HG02759 (cell line): ENCODE results near the gene POT1.
A peak's percentile ranks its signal among the peaks of the same experiment; 100 is the strongest.

Source experiments
- ATAC-seq: cut with Tn5 transposase; IDR thresholded peaks from one replicate; pipeline ENCODE4 v1.9.1; 2021; ENCODE audit warnings: mild to moderate bottlenecking, moderate library complexity; ENCODE audit not compliant: unreplicated experiment

Gene POT1

DNA sequence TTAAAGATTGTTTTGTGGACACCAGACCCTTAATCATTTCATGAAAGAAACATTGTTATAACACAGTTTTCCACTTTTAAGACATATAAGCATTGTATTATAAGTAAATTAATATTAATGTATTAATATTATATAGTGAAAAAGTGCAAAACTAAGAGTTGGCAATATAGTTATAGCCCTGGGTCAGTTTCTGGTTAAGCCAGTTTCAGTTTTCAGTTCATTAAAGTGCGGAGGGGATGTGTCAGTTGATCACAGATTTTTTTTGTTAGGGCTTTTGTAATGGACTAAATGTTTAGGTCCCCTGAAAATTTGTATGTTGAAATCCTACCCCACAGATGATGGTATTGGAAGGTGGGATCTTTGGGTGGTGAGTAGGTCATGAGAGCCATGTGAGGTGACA lies 118.3 kb downstream of the POT1 start:
- no peak for ATAC-seq

DNA sequence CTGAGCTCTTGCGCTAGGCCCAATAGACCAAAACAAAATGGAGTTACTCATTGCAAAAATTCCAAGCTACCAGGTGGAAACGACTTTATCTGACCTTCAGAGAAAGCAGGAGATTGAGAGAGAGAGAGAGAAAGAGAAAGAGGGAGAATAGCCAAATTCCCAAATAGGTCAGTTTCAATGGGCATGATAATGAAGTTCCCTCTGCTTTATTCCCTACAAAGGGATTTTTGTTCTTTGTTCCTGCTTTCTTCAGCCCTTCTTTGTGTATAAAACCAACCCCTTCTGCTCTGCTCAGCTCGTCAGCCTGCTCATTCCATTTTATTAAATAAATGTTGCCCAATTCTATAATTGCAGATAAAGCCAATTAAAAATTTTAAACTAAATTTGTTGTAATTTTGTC lies 119.0 kb downstream of the POT1 start:
- ATAC-seq, result no peak

DNA sequence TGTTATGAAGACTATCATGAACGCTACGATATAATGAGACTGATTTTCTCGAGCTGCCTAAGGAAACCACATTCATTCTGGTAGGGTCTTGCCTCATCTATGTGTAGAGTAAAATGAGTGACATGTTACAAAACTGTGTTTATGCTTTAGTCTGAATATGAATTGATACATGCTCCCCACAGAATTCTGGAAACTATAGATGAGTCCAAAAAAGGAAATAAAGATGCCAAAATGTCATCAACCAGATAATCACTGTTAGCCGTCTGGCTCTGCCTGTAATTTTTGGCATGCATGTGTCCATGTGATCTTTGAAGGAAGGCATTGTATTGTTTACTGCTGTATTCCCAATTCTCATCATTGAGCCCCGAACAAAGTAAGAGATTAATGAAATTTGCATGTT lies 121.4 kb downstream of the POT1 start:
- no peak for ATAC-seq

DNA sequence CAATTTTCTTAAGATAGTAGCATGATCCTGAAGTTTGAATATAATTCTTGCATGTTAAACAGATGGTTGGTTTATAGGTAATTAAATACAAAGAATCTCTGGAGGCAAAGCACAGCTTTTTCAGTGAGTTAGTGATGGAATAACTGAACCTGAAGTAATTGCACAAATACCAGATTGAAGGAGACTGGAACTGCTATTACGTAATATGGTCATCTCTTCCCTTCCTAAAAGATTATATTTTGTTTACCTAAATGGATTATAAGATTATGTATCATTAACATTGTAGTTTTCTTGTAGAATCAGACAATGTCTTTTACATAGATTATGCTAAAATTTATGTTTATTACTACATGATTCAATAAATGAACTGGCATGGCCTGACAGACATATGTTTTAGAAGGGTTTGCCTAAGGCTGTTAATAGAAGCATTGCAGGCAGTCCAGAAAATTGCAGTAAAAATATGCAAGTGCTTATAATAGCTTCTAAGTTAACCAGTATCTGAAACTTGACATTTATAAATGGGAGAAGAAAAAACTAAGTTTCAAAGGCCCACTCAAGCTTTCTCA lies 128.2 kb downstream of the POT1 start:
- no peak for ATAC-seq

DNA sequence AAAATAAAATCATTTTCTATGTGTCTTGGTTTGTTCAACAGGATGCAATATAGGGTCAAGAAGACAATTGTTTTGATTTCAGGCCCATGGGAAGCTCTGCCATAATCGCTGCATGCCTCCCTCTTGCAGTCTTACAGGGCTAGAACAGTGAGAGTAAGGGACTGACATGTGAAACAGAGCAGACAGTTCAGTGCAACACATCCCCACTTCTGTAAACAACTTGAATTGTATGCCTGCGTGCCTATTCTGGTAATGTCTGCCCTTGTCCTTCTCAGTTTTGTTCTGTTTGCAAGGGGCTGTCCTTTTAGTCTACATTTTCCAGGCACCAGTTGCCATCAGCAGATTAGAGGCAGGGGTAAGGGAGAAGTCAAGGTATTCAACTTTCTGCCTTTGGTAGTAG lies 129.2 kb downstream of the POT1 start:
- ATAC-seq, result no peak

DNA sequence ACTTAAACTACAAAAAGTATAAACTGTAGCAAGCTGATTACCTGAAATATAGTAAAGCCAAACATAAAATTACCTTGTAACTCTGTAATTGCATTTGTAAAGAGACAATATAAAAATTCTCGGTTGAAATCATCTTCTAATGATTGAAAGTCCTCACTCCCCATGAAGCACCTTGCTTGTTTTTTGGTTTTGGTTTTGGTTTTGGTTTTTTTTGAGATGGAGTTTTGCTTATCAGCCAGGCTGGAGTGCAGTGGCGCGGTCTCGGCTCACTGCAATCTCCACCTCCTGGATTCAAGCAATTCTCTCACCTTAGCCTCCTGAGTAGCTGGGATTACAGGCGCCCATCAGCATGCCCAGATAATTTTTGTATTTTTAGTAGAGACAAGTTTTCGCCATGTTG lies 130.2 kb downstream of the POT1 start:
- no peak for ATAC-seq

DNA sequence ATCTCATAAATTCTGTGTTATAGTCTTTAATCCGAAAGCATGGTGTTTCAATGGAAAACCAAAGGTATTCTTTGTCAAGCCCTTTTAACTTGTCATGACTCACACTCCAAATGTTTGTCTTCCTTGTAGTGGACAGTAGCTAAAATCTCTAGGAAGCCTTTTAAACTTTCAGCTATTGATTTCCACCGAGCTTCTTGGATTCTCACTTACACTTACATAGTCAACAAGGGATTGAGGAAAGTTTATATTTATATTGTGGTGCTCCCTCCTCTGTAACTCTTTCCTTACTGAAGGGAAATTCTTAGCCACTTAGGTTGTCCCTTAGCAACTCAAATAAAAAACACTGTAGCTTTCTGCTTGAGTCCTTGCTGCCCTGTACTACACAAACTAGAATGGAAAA lies 132.9 kb downstream of the POT1 start:
- no peak for ATAC-seq

DNA sequence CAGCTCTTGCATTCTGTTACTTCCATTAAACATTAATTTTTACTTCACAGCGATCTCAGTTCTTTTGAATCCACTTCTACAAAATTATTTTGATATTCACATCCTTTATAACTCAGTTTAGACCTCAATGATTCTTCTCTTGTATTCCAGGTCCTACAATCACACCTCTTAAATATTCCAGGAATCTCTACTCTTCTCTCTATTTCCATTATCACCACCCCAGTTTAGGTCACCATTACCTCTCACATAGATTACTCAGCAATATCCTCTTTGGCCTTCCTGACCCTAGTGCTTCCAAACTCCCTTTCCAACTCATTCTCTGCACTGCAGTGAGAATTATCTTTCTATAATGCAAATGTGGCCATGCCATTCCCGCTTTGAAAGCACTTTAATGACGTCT lies 136.9 kb downstream of the POT1 start:
- no peak for ATAC-seq

DNA sequence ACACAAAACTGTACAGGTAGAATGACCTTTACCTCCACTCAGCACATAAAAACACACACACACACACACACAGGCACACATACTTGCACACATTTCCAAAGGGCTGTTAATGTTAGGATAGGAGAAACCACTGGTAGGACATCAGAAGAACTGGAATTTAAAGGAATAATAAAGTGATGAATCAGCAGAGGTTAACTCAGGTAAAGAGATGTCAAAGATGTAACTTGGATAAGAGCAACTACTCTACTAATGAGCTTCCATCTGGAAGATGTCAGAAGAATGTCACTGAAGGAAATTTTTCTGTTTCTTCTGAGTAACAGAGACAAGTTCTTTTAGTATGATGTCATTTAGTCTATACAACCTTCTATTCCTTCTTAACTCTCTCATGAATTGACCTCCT lies 137.6 kb downstream of the POT1 start:
- no peak for ATAC-seq

DNA sequence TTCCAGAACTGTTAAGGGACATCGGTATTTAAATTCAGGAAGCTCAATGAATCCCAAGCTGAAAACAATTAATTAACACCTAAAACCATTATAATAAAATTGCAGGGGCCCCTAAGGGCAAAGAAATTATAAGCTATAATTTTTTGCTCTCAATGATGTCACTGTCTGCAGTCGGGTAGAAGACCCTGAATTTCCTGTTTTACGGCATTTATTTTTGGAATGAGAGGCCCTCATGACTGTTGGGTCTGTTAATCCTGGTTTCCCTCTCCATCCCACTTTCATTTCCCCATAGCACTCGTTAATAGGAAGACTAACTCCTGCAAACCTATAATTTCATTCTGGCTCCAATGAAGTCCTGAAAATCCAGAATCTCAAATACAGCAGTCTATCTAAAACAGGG lies 138.2 kb downstream of the POT1 start:
- ATAC-seq, result no peak

DNA sequence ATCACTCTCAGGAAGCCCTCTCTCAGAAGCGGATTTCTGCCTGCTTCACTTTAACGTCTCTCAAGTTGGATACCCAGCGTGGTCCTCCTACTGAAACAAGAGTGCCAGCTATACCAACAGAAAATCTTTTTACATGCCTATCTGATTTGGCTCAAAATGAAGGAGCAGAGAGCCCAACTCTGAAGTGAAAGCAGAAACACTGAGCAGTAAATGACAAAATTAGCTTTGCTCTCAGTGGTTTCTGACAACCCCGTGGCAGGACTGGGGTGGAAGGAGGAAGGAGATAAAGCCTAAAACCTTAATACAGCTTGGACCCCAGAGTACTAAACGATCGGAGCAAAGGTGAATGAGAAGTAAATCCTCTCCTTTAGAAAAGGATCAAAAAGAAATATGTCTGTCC lies 139.0 kb downstream of the POT1 start:
- ATAC-seq, result no peak

DNA sequence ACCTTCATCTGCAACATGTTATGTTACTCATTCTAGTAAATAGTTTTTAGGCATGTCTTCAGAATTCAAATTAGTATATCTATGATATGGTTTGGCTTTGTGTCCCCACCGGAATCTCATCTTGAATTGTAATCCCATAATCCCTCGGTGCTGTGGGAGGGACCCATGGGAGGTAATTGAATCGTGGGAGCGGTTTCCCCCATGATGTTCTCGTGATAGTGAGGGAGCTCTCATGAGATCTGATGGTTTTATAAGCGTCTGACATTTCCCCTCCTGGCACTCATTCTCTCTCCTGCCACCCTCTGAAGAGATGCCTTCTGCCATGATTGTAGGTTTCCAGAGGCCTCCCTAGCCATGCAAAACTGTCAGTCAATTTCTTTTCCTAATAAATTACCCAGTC lies 143.6 kb downstream of the POT1 start:
- no peak for ATAC-seq

DNA sequence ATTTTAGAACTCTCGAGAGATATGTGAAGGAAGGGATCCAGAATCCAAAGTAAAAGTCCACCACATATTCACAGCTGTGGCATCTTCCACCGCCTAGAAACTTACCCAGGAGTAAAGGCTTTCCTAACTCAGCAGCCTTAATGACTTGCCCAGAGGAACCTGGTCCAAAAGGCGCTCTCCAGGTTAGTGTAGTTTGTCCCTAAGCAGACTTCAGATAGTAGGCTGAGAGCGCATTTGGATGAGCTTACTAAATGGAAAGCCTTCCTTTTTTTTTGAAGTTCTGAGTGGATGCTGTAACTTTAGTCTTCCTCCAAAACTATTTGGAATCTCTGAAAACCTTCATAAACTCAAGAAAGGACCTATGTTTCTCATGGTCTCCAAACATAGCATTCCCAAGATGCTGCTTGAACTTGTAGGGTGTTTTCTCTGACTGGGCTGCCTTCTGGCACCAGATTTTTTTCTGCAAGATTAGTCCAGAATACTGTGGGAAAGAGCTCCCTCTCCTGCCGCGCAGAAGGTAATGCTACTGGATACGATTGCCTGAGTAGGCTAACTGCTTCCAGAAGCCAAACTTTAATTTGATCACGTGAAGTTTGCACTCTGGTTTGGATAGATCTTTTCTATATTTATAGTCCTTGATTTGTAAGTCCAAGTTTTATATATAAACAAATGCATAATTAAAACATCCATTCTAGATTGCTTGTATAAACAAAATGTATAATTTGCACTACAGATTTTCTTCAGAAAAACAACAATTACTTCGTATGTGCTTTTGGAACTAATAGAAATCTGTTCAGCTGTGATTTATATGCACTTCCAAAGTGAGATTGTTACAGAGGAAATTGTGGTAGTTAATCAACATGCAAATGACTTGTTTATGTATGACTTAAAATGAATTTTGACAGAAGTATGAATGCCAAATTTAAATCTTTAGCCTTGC lies 144.5 kb downstream of the POT1 start:
- ATAC-seq, result peak; percentile 85

DNA sequence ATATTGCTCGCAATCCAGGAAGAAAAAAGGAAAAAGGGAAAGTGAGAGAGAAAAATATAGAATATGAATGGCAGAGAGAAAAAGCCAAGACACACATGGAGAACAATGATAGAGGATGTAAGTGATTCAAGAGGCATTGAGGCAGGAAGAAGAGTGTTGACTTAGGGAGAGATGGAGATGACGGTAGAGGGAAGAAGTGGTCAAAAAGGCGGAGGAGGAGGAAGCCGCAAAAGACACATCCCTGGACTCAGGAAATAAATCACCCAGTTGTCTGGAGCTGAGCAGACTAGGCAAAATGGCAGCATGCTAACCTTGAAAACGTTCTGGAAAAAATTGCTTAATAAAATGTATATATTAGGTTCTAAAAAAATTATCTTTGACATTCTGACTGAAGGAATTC lies 146.4 kb downstream of the POT1 start:
- ATAC-seq, result no peak

DNA sequence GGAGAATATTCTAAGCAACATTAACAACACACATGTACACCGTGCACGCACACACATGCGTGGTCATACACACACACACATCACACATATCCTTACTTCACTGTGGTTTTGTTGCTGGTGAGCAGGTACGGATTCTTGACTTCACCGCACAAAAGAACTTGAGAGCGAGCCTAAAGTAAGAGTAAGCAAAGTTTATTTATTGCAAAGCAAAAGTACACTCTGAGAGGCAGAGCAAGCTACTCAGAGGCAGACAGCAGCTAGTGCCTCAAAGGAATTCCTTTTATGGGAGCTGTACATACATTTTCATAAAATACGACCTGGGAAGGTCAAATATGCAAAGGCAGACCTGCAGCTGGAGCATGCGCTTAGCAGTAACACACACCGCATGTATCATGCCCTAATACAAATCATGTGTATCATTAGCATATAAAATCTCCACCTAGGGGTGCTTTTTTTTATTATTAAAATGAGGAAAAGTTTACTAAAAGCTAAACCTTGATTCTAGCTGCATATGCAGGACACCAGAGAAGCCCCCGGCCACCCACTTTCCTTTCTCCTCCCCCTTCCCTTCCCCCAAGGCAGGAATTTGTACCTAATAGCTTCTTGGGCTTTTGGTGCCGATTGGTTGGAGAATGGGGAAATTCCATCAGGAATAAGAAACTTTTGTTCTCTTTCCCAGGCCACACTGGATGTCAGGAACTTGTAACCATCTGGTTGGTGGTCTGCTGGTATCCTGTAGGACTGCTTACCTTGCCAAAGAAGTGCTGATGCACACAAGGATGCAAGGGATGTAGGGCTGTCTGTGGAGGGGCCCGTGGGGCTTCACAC lies 147.5 kb downstream of the POT1 start:
- no peak for ATAC-seq

DNA sequence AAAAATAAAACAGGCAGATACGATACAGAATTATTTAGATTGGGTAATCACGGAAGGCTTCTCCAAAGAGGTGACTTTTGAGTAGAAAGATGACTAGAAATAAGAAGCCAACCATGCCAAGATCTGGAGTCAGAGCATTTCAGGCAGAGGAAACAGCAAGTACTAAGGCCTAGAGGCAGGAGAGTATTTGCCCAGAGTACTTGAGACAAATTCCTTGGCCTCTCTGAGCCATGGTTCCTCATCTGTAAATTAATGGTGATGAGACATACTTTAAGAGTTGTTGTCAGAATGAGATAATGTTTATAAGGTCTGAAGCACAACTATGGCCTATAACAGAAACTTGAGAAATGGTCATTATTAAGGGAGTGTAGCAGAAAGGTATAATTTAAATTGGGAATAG lies 148.2 kb downstream of the POT1 start:
- no peak for ATAC-seq

DNA sequence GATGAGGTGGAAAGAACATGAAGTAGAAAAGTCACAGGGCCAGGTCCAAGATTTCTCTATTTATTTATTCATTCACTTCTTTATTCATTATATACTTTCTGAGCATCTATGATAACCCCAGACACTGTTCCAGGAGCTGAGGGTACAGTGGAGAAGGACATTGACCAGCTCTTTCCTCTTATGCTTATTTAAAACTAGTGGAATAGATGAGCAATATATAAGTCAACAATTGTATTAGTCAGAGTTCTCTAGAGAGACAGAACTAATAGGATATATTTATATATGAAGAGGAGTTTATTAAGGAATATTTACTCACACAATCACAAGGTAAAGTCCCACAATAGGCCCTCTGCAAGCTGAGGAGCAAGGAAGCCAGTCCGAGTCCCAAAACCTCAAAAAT lies 149.0 kb downstream of the POT1 start:
- no peak for ATAC-seq

DNA sequence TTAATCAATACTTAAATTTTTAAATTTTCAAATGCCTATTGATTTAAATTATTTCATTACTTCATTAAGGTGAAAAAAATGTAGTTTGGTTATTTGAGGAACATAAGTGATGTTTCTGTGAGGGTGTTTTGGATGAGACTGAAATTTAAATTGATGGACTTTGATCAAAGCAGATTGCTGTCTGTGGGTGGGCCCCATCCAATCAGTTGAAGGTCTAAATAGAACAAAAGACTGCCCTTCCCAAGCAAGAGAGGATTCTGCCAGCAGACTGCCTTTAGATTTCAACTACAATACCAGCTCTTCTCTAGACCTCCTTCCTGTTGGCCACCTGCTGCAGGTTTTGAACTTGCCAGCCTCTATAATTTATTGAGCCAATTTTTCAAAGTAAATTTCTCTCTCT lies 149.6 kb downstream of the POT1 start:
- no peak for ATAC-seq

DNA sequence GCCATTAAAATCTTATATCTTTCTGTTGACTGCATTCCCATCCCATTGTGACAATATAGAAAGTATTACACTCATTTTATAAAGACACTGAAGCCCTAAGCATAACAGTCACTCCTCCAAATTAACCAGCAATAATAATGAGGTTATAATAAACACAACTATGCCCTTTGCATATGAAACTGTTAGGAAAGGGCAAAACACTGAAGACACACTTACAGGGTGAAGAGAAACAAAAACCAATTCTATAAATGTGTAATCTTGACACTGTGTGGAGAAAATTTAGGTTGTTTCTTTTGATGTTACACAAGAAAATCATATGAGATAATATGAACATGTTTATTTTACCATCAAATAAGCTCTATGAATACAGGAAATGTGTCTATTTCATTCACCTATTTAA lies 150.0 kb downstream of the POT1 start:
- no peak for ATAC-seq

DNA sequence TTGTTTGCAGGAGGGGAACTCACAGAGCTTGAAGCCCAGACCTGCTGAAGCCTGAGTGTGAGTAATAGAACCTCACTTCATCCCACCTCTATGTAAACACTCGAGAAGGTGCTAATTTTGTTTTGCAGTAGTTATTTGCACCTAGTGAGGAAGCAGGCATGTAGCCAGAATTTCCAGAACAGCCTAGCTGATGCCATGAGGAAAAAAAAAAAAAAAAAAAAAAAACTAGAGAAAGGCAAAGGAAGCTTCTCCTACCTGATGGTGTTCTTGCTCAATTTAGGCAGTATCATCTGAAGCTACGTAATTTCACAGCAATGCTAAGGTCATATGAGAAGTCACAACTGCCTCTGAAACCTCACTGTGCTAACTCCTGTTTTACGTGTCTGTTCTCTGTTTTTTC lies 150.4 kb downstream of the POT1 start:
- ATAC-seq, result no peak

DNA sequence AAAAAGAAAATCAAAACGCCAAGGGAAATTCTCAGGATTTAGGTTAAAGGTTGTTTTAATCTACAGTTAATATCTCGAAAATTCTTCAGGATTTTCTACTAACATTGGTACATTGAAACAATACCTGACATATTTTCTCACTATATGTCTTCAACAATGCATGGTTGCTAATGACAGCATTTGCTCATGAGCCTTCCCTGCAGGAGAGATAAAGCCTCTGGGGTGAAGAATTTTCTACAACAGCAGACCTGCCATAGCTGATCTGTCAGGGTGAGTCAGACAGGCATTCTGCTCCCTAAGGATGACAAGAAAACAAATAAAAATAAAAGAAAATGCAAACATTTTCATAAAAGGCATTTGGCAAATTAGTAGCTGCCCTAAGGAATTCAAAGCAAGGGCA lies 152.4 kb downstream of the POT1 start:
- ATAC-seq, result no peak

DNA sequence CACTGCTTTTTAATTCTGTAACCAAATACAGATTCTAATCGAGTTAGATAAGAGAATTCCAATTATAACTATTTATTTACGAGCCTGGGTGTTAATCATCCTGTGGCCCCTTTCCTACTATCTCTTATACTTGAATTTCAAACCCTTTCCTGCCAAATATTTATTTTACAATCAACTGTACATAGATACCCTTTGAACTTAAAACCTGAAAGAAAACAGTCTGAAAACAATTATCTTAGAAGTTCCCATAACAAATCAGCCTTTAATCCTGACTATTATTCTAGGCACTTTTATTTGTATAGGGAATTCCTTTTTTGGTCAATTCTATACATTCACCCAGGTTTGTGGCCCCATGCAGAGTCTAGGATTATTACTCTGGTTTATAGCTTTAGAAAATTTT lies 153.5 kb downstream of the POT1 start:
- ATAC-seq, result no peak
